GM12875 (cell line): ENCODE data around the gene CORO2B.

Source experiments
- H3K4me3 ChIP-seq: one replicate; pipeline ENCODE4 v1.5.1; 2011; ENCODE audit warnings: low read depth, low read length, control low read depth
- CTCF ChIP-seq: IDR thresholded peaks from 2 replicates; pipeline ENCODE4 v1.5.1; 2011; ENCODE audit warnings: low read depth, mild to moderate bottlenecking, control low read depth, inconsistent platforms, low read length, moderate library complexity, borderline replicate concordance; ENCODE audit not compliant: insufficient read depth

The CORO2B gene

GRCh38 chr15:68683551-68683950 lies 104.8 kb downstream of the CORO2B start:
- no peak for TF ChIP-seq CTCF
- no peak overlapping the region for H3K4me3 ChIP-seq

DNA sequence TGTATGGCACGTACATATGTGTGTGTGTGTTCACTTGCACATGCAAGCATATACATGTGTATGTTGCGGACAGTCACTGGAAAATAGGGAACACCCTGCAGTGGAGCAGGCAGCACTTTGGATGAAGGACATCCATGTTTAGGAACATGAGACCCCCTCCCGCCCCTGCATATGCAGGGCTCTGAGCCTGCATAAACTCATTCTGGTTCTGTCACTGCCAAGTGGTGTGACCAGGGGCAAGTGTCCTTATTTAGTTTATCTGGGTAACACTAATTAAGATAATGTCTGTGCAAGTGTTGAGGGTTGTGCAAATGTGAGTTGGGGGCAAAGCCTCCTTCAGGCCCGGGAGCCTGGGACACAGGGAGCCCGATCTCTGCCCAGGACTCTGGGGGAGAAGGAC lies 105.7 kb downstream of the CORO2B start:
- TF ChIP-seq CTCF, result no peak
- H3K4me3 ChIP-seq, result no peak overlapping the region

GRCh38 chr15:68687136-68687735 lies 108.4 kb downstream of the CORO2B start:
- no peak overlapping the region for H3K4me3 ChIP-seq
- TF ChIP-seq CTCF, result no peak

DNA sequence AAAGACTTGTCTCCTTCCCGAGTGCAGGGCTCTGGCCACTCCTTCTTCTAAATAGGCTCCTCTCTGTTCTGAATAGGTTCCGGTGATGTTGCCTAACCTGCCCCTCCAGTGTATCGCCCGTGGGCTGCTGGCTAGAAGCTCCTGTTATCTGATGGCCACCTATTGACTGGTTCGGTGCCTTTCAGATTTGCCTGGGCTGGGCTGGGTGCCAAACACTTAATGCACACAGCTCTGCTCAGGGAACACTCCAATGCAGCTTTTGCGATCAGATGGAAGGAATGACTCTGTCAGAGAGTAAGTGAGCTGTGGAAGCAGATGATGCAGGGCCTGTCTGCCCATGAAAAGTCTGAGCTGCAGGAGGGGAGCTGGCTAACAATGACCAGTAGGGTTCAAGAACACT lies 112.9 kb downstream of the CORO2B start:
- H3K4me3 ChIP-seq, result no peak overlapping the region
- no peak for TF ChIP-seq CTCF

DNA sequence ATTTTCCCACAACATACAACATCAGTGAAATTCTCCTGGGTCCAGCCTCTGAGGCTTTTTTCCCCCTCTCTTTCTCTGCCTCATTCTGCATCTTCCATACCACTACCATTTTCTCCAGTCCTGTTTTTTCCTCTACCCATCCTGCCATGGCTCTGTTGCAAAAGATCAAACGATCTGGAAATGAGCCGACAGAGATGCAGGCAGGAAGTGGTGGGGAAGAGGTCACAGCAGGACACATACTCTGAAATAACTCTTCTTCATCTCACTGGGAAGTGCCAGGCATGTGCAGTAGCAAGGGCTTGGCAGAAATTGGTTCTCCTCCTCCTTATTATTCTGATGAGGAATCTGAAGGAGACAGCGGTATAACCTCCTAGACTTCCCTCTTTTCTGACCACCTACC lies 114.3 kb downstream of the CORO2B start:
- H3K4me3 ChIP-seq, result no peak overlapping the region
- no peak for TF ChIP-seq CTCF

DNA sequence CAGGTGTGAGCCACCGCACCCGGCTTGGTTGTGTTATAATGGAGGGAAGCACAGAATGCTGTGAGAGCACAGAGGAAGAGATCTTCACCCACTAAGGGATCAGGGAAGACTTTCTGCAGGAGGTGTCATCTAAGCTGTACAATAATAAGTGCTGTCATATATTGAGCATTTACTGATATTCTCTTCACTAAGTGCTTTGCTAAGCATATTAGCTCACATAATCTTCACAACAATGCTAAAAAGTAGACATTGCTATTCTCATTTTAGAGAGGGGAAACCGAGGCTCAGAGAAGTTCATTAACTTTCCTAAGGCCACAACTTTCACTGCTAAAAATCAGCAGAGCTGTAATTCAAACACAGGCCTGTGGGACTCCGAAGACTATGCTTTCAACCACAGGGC lies 115.3 kb downstream of the CORO2B start:
- no peak overlapping the region for H3K4me3 ChIP-seq
- TF ChIP-seq CTCF, result no peak

DNA sequence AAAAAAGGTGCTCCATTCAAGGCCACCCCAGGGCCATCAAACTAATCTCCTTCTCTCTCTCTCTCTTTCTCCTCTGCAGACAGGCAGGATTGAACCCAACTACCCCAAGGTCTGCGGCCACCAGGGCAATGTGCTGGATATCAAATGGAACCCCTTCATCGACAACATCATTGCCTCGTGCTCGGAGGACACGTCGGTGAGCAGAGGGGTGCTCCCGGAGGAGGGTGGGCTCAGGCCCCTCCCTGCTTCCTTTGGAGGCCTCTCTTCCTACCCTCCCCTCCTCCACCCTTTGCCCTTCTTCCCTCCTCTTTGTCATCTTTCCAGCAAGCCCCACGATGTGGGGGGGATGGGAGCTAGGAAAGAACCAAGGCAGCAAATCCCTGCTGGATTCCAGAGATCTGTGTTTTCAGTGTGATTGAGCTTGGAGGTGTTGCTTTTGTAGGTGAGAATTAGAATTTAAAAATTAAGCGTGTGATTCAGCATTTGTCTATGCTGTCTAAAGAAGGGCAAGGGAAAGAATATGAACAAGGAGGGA lies 116.3 kb downstream of the CORO2B start:
- TF ChIP-seq CTCF, result no peak
- H3K4me3 ChIP-seq, result no peak overlapping the region
